NCI-H2227 (cell line): ENCODE measurements around the gene PPL.
A peak's percentile ranks its signal among the peaks of the same experiment; 100 is the strongest.
"Not testable (repeated sequence)": the region's sequence is repeated elsewhere in the genome, so short reads cannot be mapped to it uniquely, and the experiment has no call there.

ENCODE experiments used
- DNase-seq: peaks from one replicate; lab custom pipeline; 2025; ENCODE audit not compliant: unreplicated experiment; lab: John Stamatoyannopoulos, UW

Gene PPL

GRCh38 chr16:4960579-4960978 is 23.6 kb upstream of the PPL start:
- no peak for DNase-seq

- no peak for DNase-seq
Measured at GRCh38 chr16:4958510-4959438, 21.8 kb upstream of the PPL start.

- peak; percentile 98 for DNase-seq
Measured at GRCh38 chr16:4957720-4958509, 21.0 kb upstream of the PPL start, which contains the start of gene SEC14L5. Gene SEC14L5 (plus strand): TSS chr16:4958330. CDS start chr16:4959324, 994 bp downstream.

GRCh38 chr16:4957420-4957719 is 20.4 kb upstream of the PPL start:
- no peak for DNase-seq

GRCh38 chr16:4954714-4955113 is 17.8 kb upstream of the PPL start:
- DNase-seq: no peak

- DNase-seq: not testable (repeated sequence)
Measured at GRCh38 chr16:4951583-4951982, 14.6 kb upstream of the PPL start.

- DNase-seq: no peak
Measured at GRCh38 chr16:4949986-4950385, 13.0 kb upstream of the PPL start.

GRCh38 chr16:4948903-4949766 is 12.2 kb upstream of the PPL start:
- DNase-seq: no peak

- peak; percentile 42 for DNase-seq
Measured at GRCh38 chr16:4947722-4948503, 11.0 kb upstream of the PPL start.

- DNase-seq: no peak
Measured at GRCh38 chr16:4946917-4947316, 10.0 kb upstream of the PPL start.

- no peak for DNase-seq
Measured at GRCh38 chr16:4945560-4946502, 8.9 kb upstream of the PPL start.

- peak; percentile 76 for DNase-seq
Measured at GRCh38 chr16:4944333-4945281, 7.7 kb upstream of the PPL start.

GRCh38 chr16:4942481-4942880 is 5.5 kb upstream of the PPL start:
- no peak for DNase-seq

- no peak for DNase-seq
Measured at GRCh38 chr16:4940719-4941118, 3.8 kb upstream of the PPL start.

- no peak for DNase-seq
Measured at GRCh38 chr16:4938683-4939030, 1.7 kb upstream of the PPL start.

GRCh38 chr16:4937782-4938682 is 1.1 kb upstream of the PPL start:
- no peak for DNase-seq
